Esophagus mucosa (tissue), 1 donor: ENCODE results near the gene EHBP1. TPM values are rescaled to one million over a fixed set of nuclear protein-coding genes. Genes with fewer than 3 reads are reported as not detected.

Experiments
- ATAC-seq: fragments of 200-7000 bp; cut with Tn5 transposase; one replicate; pipeline ENCODE4 v1.9.1; 2020
- total RNA-seq: library from RNA; stranded (reverse); gene quantifications from one replicate; pipeline ENCODE4 v1.2.4, GENCODE V29; 2023
- donor health status: DM: yes; HTN: yes; CAD: no.

The EHBP1 gene
- 75.8 TPM for total RNA-seq

DNA sequence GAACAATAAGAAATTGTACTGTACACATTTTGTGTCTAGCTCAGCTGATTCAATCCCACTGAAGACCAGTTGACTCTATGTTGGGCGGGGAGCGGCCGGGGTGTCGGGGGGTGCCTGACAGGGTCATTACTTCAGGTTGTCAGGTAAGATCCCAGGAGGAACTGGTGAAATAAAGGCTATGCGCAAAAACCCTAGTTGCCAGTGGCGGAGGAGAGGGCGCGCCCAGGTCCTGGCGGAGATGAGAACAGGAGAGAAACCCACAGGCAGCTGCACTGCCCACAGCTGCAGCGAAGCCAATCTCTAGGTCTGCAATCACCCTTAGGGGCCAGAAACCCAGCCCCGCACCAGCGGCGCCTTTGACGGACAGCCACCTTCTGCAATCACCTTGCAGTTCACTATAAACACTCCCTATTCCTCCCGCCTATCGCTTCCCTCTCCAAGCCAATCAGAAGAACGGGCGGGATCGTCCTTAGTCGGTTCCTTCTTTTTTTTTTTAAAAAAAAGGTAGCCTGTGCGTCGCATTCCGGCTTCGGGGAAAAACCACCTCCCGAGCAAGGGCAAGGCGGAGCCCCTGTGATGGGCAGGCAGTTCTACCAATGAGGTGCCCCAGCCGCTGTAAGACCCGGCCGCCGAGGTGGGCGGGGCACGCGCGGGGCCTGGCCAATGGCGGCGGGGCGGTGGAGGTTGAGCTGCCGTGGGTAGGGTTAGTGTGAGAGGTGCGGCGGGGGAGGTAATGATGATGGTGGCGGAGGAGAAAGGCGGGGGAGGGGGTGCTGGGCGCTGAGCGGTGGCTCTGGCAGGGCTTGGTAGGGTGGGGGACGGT is at the start of gene EHBP1:
EHBP1 (plus strand) TSS at position 707 of the 823 bp plus-strand sequence. CDS start 1,479 bp downstream, outside the sequence.
- peak; percentile 99 for ATAC-seq

DNA sequence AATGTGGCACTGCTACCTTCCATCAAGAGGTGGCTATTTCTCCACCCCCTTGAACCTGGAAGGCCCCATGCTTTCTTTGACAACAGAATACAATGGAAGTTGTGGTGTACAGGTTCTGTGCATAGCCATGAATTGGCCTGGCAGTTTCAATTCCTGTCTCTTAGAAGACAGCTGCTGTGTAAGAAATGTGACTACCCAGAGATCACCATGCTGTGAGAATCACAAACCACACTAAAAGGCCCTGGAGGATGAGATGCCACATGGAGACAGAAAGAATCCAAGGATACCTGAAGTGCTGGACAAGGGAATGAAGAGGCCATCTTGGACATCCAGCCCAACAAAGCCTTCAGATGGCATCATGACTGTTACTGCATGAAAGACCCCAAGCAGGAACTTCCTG is 47.7 kb upstream of the EHBP1 start:
- ATAC-seq: no peak

DNA sequence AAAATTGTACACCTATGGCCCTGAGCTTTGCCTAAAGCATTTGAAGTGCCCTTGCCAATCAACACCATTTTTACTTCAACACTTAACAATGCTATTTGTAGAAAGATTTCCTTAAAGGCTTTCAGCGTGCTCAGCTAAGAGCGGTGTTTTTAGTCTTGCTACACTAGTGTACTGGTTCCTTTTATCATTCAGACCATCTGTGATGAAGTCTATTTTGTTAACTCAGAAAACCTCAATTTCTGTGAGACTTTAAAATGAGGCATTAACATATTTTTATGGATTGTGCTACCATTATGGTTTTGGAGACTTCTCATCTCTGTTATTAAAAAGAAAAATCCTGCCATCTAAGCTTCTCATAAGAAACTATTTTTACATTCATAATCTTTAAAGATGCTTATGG is 46.6 kb upstream of the EHBP1 start:
- ATAC-seq: no peak

DNA sequence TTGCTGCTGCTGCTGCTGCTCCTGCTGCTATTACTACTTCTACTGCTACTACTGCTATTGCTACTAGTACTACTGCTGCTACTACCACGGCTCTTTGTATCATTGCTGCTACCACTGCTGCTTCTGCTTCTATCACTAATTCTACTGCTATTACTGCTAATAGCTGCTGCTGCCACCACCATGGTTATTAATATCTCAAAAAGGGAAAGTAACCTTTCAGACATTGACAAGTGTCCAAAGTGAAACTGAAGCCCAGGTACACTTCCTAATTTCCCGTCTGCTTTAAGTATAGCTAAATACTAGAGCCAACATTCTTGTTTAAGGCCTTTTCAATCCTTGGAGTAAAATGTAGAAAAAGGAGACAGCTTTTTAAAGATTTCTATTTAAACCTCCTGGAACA is 45.4 kb upstream of the EHBP1 start:
- ATAC-seq: no peak

DNA sequence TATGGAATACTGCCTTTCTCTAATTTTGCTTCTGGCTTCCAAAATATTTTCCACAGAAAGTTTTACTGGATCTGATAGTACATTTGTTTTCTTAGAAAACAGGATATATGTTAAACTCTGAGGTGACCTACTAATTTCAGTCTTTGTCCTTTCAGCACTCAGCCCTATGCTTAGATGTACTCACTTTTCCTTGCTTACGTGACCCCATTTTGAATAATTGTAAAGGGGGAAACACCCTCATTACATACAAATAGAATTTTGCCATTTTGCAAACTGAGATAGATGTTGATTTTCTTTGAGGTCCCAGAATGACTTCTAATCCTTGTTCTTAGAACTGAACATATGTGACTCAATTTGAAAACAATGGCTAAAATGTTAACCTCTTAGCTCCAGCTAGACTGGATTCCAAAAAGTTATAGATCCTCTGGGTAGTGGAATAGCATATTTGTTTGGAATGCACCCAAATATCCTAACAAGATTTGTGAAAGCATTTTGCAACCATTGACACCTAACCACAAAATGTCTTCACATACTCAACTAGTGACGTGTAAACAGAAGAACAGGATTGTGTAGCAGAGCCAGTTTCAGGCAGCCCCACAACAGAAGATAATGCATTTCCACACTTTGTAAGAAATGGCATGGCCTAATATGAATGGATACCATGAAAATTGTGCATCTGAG is 44.8 kb upstream of the EHBP1 start:
- ATAC-seq: peak; percentile 79

DNA sequence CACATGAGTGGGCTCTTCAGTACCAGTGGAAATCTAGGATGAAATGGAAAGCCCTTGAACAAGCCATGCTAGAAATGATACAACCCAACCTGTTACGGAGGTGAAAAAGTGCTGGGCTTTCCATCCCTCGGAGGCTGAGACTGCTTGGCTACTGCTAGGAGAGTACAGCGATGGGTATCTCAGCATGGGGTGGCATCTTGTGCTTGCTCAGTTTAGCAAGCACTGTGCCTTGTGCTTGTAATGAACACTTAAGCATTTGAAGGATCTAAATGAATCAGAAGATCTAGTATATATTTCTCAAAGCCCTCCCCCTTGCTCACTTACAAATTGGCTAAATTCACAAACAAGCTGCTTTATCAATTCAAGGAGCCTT is 44.3 kb upstream of the EHBP1 start:
- ATAC-seq: peak; percentile 5

DNA sequence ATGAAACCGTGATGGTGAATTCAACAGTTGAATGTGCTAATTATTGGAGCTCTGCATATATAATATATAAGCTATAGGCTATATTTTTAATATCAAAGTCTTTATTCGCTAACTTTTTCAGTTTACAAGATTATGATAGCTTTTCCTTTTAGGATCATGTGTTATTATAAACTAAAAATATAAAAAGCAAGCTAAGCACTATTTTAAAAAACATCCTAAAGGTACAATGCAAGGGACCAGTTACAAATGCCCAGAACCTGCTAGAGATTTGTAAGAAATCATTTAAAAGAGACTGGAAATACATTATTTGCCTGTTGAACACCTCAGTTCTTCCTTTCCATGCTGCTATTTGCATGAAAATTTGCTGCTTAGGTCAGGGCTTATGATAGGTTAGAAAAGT is 43.4 kb upstream of the EHBP1 start:
- ATAC-seq: no peak

DNA sequence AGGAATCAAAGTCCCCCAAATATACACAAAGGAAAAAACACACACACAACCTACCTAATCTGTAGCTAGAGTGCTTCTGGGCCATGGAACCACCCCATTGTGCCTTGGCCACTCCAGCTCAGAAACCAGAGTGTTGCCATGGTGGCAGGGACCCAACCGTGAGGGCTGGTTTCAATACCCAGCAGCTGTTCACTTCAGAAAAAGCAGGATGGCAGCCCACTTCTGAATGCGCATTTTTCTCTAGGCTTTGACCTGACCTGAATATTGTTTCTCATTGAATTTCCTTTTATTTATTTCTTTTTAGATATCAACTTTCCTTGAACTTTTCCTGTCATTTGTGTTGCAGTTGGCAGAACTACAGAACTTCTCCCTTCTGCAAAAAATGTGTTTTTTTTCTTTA is 43.0 kb upstream of the EHBP1 start:
- no peak for ATAC-seq

DNA sequence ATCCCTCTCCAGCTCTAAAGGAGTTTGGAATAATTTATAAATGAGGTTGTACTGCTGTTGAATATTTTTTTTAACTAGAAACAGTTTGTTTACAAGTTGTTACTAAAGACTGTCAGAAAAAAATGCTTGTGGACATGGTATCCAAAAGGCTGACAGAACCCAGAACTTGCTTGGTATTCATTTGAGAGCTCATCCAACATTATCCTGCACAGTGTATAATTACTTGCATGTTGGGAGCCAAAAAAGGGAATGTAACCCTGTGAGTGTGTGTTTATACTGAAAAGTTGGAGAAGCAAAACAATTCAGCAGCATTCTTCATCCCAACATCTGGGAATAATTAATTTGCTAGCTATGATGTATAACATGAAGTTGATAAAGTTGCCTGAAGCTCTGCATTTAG is 42.1 kb upstream of the EHBP1 start:
- ATAC-seq: no peak

DNA sequence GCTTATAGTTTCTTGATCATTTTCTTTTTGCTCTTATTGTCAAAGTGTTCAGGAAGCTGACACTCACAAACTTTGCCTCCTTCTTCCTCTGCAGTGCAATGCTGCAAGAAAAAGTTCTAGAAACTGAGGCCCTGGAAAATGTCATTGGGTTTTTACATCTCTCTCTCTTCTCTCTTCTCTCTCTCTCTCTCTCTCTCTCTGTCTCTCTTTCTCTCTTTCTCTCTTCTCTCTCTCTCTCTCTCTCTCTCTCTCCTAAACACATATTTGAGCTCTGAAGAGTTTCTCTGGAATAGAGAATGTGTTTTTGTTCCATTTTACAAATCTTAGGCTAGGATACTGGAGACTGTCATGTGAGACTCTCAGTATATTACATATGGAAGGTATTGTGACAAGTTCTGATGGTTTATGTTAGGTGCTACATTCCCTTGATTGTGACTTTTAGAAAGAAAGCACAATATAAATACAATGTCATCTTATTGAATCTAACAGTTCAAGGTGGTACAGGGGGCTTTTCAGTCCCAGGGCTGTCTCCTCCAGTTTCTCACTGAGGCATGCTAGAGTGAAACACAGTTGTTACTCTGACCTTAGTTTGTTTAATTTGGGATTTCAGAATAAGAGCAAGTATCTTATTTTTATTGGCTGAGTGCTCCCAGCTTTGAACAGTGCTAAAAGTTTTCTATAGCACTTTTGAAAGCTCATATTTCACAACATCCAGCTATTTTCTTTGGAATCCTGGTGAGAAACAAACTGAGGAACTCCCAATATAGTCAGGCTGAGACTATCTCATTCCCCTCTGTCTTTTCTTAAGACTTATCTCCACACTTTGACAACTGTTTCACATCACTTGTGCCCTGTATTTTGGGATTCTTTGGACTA is 41.4 kb upstream of the EHBP1 start:
- no peak for ATAC-seq

DNA sequence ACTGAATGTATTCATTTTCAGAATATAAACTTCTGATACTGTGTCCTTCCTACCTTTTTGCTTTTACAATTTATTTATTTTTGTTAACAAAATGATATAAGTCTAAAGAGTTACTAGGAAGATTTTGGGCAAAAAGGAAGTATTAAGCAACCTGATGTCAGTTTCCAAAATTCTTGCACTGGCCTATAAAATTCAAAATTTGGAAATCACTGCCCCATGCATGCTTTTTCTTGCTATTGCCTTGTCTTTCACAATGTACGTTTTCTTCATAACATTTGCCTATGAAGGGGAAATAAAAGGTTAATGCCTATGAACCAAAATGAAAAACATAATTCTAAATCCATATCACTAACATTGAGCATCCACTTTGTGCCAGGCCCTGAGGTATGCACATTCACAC is 40.1 kb upstream of the EHBP1 start:
- no peak for ATAC-seq

DNA sequence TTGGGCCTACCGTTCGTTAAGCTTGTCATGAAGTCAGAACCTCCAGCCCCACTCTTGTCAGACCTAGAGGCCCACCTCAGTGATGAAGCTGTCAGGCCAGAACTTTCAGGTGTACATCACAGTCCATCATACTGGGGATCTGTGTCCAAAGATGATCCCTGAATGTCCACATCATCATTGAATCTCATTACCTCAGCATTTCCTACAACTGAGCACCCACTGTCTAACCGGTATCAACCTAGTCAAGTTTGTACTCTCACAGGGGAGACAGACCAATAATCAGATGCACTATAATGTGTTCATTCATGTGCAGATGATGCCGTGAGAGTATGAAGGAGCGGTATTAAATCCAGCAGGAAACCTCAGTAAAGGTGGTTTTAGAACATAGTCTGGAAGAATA is 36.3 kb upstream of the EHBP1 start:
- ATAC-seq: no peak

DNA sequence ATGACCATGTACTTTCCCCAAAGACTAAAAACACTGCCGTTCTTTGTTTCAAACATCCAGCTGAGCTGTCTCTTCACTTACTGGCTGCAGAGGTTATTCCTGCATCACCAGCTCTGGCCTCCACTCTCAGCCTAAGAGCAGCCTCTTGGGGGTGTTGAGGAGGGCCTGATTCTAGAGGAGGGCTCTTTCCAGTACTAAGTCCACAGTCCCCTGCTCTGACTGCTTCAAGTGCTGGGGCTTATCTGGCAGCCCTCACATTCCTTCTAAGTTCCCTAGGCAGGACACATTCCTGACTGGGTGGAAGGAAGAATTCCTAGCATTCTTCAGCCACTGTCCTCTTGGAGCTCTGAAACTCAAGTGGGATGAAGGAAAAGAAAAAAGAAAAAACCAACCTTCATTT is 32.9 kb upstream of the EHBP1 start:
- ATAC-seq: no peak

DNA sequence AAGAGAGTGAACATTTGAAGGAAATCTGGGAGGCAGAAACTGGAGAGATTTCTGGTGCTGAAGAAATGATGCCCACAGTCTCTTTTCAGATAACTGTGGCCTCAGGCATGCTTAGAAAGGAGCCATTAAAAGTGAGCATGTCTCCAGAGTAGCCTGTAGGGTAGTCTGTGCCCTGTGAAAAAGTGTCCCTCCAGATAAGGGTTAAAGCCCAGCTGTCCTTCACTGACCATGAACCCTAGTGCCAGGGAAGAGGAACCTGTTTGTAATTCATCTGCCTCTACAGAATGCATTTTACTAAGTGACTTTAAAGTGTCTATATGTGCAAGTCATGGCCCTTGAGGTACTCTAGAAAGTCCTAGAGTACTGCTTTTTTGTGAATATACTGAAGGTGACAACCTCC is 30.5 kb upstream of the EHBP1 start:
- no peak for ATAC-seq

DNA sequence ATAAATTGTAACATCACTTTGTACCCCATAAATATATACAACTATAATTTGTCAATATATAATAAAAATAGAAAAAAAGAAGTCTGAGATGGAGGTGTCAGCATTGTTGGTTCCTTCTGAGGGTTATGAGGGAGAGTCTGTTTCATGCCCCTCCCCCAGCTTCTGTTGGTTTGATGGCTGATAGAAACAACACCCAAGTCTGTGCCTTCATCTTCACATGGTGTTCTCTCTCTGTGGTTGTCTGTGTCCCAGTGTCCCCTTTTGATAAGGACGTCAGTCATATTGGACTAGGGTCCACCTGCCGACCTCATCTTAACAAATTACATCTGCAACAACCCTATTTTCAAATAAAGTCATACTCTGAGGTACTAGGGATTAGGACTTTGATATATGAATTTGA is 20.3 kb upstream of the EHBP1 start:
- ATAC-seq: no peak

DNA sequence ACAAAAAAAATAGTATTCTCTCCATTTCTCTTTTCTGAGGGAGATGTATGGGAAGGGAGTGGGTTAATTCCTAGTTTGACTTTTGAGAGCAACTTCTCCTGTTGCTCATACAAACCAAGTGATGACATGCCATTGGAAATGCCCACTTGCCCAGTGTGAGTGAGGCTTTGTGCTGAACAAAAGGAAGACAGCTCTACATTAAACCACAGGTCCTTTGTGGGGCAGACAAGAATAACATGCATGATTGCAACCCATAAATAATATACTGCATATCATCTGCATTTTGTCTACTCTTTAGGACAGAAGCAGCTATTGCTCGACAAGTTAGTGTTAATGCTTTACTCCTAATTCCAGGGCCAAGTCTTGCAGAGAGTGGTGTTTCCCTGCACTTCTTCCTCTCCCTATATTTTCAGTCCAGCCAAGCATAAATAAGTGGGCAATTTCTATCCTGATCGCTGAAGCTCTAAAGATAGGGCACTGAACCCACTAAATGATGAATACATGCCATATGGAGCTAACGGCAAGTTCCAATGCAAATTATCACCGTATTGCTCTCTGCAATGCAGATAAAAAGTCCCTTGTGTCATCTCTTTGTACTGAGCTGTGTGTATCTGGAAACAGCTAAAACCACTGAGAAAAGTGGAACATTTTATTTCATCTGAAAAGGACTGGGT is 19.4 kb upstream of the EHBP1 start:
- no peak for ATAC-seq

DNA sequence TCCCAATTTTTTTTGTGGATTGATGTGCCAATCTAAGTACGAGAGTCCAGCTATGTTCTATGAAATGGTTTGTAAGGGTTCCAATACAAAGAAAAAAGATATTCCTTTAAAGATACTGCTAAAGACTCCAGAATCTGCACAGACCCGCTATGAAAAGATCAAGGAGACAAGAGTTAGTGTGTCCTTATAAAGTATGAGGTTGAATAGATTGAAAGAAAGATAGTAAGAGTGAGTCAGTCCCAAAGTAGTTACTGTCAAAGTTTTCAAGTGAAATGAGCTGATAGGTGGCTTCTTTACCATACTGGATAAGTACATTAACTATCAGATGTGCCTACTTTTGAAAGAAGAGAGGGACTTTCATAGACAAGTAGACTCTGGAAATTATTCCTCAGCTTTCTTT is 17.9 kb upstream of the EHBP1 start:
- ATAC-seq: no peak

DNA sequence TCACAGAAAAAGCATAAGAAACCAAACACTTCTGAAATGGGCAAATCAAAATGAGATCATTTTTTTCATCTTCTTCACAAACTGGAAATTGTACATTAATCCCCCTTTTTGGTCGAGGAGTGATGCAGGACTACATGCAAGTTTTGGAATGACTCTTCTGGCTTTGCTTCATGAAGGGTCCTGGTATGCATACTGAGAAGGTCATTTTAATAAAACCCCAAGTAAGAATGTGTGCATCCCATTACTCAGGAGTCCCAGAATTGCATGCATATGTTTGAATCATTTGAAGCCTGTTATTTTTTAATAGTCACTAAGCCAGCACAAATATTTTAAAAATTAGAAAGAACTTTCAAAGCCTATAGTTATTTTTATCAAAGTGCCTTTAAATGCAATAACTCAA is 16.7 kb upstream of the EHBP1 start:
- ATAC-seq: no peak

DNA sequence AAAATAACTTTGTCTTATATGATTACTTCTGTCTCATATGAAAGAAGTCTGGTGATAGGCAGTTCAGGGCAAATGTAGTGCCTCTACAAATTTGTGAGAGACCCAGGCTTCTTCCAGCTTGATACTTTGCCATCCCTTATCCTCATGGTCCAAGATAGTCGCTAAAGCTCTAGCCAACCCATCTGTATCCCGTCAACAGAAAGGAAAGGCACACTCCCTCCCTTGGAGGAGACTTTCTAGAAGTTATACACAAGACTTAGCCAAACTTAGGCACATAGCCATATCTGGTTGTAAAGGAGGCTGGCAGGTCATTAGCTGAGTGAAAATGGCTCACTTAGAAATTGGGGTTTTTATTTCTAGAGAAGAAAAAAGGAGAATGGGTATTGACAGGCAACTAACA is 14.3 kb upstream of the EHBP1 start:
- no peak for ATAC-seq

DNA sequence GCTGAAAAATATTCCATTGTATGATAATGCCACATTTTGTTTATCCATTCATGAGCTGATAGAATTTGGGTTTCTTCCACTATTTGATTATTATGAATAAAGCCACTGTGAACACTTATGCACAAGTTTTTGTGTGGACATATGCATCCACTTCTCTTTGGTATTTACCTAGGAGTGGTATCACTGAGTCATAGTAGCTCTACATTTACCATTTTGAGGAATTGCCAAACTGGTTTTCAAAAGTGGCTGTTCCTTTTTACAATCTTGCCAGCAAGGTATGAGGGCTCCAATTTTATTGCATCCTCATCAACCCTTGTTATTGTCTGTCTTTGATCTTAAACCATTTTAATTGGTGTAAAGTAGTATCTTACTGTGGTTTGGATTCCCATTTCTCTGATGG is 13.3 kb upstream of the EHBP1 start:
- peak; percentile 72 for ATAC-seq

DNA sequence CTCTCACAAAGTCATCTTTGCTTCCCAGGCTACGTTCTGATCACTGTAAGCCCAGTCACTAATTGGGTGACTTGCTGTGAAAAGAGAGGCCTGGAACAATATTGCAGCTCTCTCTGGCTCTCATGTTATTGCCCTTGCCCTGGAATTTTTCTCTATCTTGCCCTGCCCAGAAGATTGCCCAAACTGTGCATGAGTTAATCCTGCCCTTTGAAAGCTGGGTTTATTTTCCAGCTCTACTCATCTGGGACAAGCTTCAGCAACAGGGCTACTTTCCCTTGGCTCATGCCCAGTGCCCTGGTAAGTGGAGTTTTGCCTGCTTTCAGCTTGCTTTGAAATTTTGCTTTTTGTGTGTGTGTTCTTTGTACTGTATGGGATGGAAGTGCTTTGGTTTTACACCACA is 6.9 kb upstream of the EHBP1 start:
- peak; percentile 84 for ATAC-seq

DNA sequence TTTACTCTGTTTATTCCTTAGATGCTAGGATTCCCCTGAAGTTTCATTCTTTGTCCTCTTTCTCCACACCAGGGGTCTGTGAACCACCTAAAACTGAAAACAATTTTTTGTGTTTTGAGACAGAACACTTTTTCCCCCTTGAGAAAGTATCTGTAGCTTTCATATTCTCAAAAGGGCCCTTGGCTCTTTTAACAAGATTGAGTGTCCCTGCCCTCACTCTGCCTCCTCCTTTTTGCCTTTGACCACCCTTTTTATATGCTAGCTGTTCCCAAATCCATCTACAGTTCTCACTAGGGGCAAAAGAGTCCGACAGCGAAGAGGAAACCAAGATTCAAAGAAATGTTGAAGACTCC is 883 bp upstream of the EHBP1 start:
- ATAC-seq: no peak
